Activated T-cell treated with anti-CD3 and anti-CD28 coated beads, Interleukin-2, amount 50 U/mL, for 4 hours (primary cell): ENCODE measurements around the gene ACOX2. TPM values are rescaled to one million over a fixed set of nuclear protein-coding genes. Genes with fewer than 3 reads are reported as not detected.
"Not testable (repeated sequence)": the region's sequence is repeated elsewhere in the genome, so short reads cannot be mapped to it uniquely, and the experiment has no call there.

ENCODE experiments used
- ATAC-seq, 2 donors: fragments of 200-7000 bp; cut with Tn5 transposase; one replicate each; pipeline ENCODE4 v1.10.0; 2021
- DNase-seq: peaks from one replicate; pipeline ENCODE4 v3.0.0-alpha.2; 2020
- H3K27me3 Mint-ChIP-seq: one replicate; pipeline ENCODE4 v1.8.0; 2021; ENCODE audit warnings: low read depth, mixed read lengths
- H3K36me3 Mint-ChIP-seq: one replicate; pipeline ENCODE4 v1.8.0; 2022; ENCODE audit warnings: mixed read lengths; ENCODE audit not compliant: insufficient read depth
- H3K4me1 Mint-ChIP-seq: one replicate; pipeline ENCODE4 v1.8.0; 2021; ENCODE audit warnings: low read depth, mixed read lengths
- H3K4me3 Mint-ChIP-seq: one replicate; pipeline ENCODE4 v1.8.0; 2021; ENCODE audit warnings: mild to moderate bottlenecking, moderate library complexity, mixed read lengths
- H3K9me3 Mint-ChIP-seq: one replicate; pipeline ENCODE4 v1.8.0; 2021; ENCODE audit warnings: mixed read lengths
- total RNA-seq, 3 donors: library from RNA; stranded (reverse); gene quantifications; one replicate each; pipeline ENCODE4 v1.2.1, GENCODE V29; 2021

Gene ACOX2
- total RNA-seq, 3 donors from 2014 or later: not detected

- H3K9me3 Mint-ChIP-seq: no peaks in the 10 kb centered on the region
- H3K27me3 Mint-ChIP-seq: no peaks in the 10 kb centered on the region
- H3K4me1 Mint-ChIP-seq: peaks cover 12% of the 10 kb centered on the region
- ATAC-seq: no peak
- DNase-seq: no peak
- no peaks in the 10 kb centered on the region for H3K36me3 Mint-ChIP-seq
- no peak overlapping the region for H3K4me3 Mint-ChIP-seq
Measured at GRCh38 chr3:58534592-58535494, 2.1 kb downstream of the ACOX2 start.

GRCh38 chr3:58532794-58533220, 4.2 kb downstream of the ACOX2 start:
- Mint-ChIP-seq H3K27me3 (no peaks in the 10 kb centered on the region), H3K4me3 (no peak overlapping the region), H3K4me1 (peaks cover 12% of the 10 kb centered on the region), H3K36me3 (no peaks in the 10 kb centered on the region), H3K9me3 (no peaks in the 10 kb centered on the region)
- DNase-seq (peak; percentile 78), ATAC-seq (peak; percentile 96 to 97)

- ATAC-seq: no peak
Measured at GRCh38 chr3:58531956-58532355, 5.0 kb downstream of the ACOX2 start.

GRCh38 chr3:58531555-58531954, 5.4 kb downstream of the ACOX2 start:
- H3K36me3 Mint-ChIP-seq: no peaks in the 10 kb centered on the region
- no peaks in the 10 kb centered on the region for H3K27me3 Mint-ChIP-seq
- peaks cover 12% of the 10 kb centered on the region for H3K4me1 Mint-ChIP-seq
- no peaks in the 10 kb centered on the region for H3K9me3 Mint-ChIP-seq
- ATAC-seq: no peak
- H3K4me3 Mint-ChIP-seq: no peak overlapping the region
- DNase-seq: no peak

More at GRCh38 chr3:58531956-58532355, 5.0 kb downstream of the ACOX2 start:
- no peak overlapping the region for H3K4me3 Mint-ChIP-seq
- H3K36me3 Mint-ChIP-seq: no peaks in the 10 kb centered on the region
- no peaks in the 10 kb centered on the region for H3K27me3 Mint-ChIP-seq
- no peaks in the 10 kb centered on the region for H3K9me3 Mint-ChIP-seq
- DNase-seq: no peak
- peaks cover 12% of the 10 kb centered on the region for H3K4me1 Mint-ChIP-seq

DNA sequence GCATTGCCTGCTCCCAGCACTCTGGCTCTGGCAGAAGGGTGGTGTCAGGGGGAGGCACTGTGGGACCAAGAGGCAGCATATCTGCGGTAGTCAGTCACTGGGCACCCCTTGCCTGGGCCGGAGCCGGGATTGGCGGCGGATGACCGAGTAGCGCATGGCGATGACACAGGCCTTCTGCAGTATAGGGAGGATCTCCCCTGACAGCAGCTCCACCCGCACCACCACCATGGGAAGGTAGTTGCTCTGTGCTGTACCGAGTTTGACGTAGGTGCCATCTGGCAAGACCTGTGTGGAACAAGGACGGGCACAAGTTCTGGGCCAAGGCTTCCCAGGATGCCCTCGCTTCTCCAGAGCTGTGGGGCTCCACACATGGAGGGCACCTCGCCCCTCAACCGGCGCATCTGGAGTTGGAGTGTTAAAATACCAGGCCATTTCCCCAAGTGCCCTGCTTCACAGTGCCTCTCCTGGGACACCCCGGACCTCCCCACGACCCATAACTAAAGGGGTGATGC, 6.6 kb downstream of the ACOX2 start:
- H3K27me3 Mint-ChIP-seq: no peaks in the 10 kb centered on the region
- DNase-seq (no peak), ATAC-seq (no peak)
- no peaks in the 10 kb centered on the region for H3K36me3 Mint-ChIP-seq
- H3K4me3 Mint-ChIP-seq: no peak overlapping the region
- H3K4me1 Mint-ChIP-seq: peaks cover 12% of the 10 kb centered on the region
- no peaks in the 10 kb centered on the region for H3K9me3 Mint-ChIP-seq

DNA sequence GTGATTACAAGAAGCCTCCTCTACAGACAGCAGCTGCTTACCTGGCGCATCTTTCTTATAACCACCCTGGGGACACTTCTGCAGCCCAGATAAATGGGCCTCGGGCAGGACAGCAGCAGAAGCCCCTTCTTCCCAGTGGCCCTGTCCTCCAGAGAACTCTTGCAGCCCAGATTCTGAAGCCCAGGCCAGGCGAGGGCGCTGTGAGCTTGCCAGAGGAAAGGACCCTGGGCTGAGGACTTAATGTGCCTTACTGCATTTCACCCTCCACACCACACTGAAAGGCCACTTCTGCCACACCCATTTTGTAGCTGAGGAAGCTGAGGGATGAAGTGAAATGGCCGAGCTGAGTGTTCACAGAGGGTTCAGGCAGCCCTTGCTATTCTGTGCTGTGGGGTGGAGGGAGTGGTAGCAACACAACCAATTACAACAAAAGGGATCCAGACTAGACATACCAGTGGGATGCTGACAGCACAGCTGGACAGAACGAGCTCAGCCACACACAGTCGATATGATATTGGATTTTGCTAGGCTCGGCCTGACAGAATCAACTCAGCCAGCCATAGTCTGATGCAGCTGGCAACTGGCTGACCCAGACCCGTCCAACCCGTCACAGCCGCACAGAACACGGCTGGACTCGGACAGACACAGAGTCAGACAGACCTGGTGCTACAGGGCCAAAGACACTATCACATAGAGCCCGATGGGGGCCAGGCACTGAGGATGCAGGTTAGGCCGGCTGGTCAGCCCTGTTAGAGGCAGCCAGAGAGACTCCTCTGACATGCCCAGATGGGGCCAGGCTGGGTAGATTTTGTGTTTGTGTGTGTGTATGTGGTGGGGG, 7.3 kb downstream of the ACOX2 start:
- ATAC-seq: no peak
- DNase-seq: no peak
- Mint-ChIP-seq H3K36me3 (no peaks in the 10 kb centered on the region), H3K4me3 (no peak overlapping the region), H3K4me1 (peaks cover 12% of the 10 kb centered on the region), H3K9me3 (no peaks in the 10 kb centered on the region), H3K27me3 (no peaks in the 10 kb centered on the region)

DNA sequence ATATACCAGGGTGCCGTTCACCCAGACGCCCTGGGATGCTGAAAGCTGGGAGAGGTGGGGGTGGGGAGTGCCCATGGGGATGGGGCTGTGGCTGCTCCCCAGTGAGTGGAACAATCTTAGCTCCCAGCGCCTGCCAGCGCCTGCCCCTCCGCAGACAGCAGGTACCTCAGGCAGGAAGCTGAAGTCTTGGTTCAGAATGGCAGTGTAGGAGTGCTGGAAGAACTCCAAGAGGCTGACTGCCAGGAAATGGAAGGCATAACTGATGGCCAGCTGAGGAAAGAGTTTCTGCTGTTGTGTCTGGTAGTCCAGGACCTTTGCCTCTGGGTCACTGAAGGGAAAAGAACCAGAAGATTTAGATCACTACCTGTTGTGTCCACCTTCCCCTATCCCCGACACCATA, 8.4 kb downstream of the ACOX2 start:
- no peaks in the 10 kb centered on the region for H3K36me3 Mint-ChIP-seq
- ATAC-seq (no peak), DNase-seq (no peak)
- no peak overlapping the region for H3K4me3 Mint-ChIP-seq
- peaks cover 12% of the 10 kb centered on the region for H3K4me1 Mint-ChIP-seq
- no peaks in the 10 kb centered on the region for H3K9me3 Mint-ChIP-seq
- no peaks in the 10 kb centered on the region for H3K27me3 Mint-ChIP-seq

DNA sequence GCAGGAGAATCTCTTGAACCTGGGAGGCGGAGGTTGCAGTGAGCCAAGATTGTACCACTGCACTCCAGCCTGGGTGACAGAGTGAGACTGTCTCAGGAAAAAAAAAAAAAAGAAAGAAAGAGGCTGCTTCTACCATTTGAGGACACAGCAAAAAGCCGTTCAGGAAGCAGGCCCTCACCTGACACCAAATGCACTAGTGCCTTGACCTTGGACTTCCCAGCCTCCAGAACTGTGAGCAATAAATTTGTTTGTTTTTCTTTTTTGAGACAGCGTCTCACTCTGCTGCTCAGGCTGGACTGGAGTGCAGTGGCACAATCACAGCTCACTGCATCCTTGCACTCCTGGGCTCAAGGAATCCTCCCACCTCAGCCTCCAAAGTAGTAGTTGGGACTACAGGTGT, 9.6 kb downstream of the ACOX2 start:
- ATAC-seq, DNase-seq, H3K9me3 Mint-ChIP-seq, H3K4me3 Mint-ChIP-seq, H3K36me3 Mint-ChIP-seq, H3K4me1 Mint-ChIP-seq, H3K27me3 Mint-ChIP-seq: not testable (repeated sequence)

DNA sequence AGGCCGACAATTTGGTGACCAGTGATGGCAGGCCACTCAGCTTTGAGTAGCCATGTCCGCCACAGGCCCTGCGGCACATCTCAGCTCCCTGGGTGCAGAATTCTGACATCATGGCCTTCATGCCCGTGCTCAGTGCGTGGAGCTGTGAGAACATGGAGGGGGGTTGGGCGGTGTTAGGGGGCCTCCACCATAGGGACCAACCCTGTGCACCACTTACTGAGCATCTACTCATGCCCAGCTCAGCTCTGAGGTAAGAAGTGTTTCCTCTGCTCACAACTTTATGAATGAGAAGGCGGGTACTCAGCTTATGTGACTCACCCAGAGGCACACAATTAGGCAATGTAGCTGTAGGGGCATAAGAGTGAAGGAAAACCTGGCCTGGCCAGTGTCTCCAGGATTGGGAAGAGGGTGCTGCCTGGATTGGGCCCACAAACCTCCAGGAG, 10.5 kb downstream of the ACOX2 start:
- Mint-ChIP-seq H3K4me1 (no peaks in the 10 kb centered on the region), H3K27me3 (no peaks in the 10 kb centered on the region), H3K9me3 (no peaks in the 10 kb centered on the region), H3K36me3 (no peaks in the 10 kb centered on the region), H3K4me3 (no peak overlapping the region)
- DNase-seq (no peak), ATAC-seq (peak; percentile 34 to 38)

DNA sequence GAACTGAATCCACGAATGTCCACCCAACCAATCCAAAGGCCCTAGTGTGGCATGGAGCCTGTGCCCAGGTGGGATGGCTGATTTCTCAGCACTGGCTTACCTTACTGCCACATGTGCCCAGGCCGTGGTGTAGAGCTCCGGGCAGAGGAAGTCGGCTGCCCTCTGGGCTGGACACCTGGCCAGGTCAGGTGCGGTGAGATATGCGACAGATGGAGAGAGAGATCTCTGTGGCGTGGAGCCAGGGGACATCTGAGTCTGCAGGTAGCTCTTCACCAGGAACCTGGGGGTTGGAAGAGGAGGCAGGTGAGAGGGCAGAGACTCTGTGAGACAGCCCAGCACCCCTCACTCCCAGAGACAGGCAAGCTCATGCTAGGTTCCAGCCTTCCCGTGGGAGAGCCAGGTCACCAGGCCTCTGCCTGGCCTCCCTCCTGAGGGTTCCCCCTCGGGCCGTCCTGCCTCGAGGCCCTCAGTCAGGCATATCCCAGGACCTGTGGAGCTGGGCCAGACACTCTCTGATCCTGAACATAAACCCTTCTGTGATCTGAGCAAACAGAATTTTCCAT, 12.6 kb downstream of the ACOX2 start:
- Mint-ChIP-seq H3K4me3 (no peak overlapping the region), H3K27me3 (no peaks in the 10 kb centered on the region), H3K36me3 (no peaks in the 10 kb centered on the region), H3K9me3 (no peaks in the 10 kb centered on the region), H3K4me1 (no peaks in the 10 kb centered on the region)
- no peak for DNase-seq
- ATAC-seq: no peak

GRCh38 chr3:58522759-58523425, 14.1 kb downstream of the ACOX2 start:
- no peak overlapping the region for H3K4me3 Mint-ChIP-seq
- no peaks in the 10 kb centered on the region for H3K9me3 Mint-ChIP-seq
- no peaks in the 10 kb centered on the region for H3K4me1 Mint-ChIP-seq
- no peaks in the 10 kb centered on the region for H3K27me3 Mint-ChIP-seq
- ATAC-seq (no peak), DNase-seq (no peak)
- H3K36me3 Mint-ChIP-seq: no peaks in the 10 kb centered on the region

GRCh38 chr3:58521917-58522631, 14.9 kb downstream of the ACOX2 start:
- Mint-ChIP-seq H3K9me3 (no peaks in the 10 kb centered on the region), H3K4me3 (no peak overlapping the region), H3K4me1 (no peaks in the 10 kb centered on the region), H3K27me3 (no peaks in the 10 kb centered on the region), H3K36me3 (no peaks in the 10 kb centered on the region)
- ATAC-seq (no peak), DNase-seq (no peak)

- Mint-ChIP-seq H3K9me3 (no peaks in the 10 kb centered on the region), H3K4me3 (no peak overlapping the region), H3K27me3 (no peaks in the 10 kb centered on the region), H3K36me3 (no peaks in the 10 kb centered on the region), H3K4me1 (no peaks in the 10 kb centered on the region)
- DNase-seq (no peak), ATAC-seq (no peak)
Measured at GRCh38 chr3:58521336-58521670, 15.7 kb downstream of the ACOX2 start.
